HG03196 (cell line): ENCODE measurements around the gene AGFG2.

Experiments
- ATAC-seq: cut with Tn5 transposase; IDR thresholded peaks from one replicate; pipeline ENCODE4 v1.9.1; 2021; ENCODE audit not compliant: unreplicated experiment

The AGFG2 gene

GRCh38 chr7:100584683-100585510 is 45.9 kb downstream of the AGFG2 start:
- no peak for ATAC-seq

- peak; percentile 24 for ATAC-seq
These were observed 46.7 kb downstream of the AGFG2 start, which contains the start of gene LRCH4 for GRCh38 chr7:100585511-100586265. TSS of gene LRCH4 (minus strand) at chr7:100586129. CDS start at chr7:100586100, 29 bp downstream.

- ATAC-seq, result peak; percentile 84
These were observed 47.4 kb downstream of the AGFG2 start, which contains the start of gene FBXO24 for GRCh38 chr7:100586266-100587025. TSS of gene FBXO24 (plus strand) at chr7:100586328. CDS start at chr7:100586626, 298 bp downstream.

- ATAC-seq, result no peak
These were observed 49.4 kb downstream of the AGFG2 start for GRCh38 chr7:100588438-100588837.

GRCh38 chr7:100589341-100589947 is 50.4 kb downstream of the AGFG2 start:
- ATAC-seq, result no peak

GRCh38 chr7:100590077-100590737 is 51.2 kb downstream of the AGFG2 start:
- no peak for ATAC-seq

GRCh38 chr7:100591596-100591995 is 52.6 kb downstream of the AGFG2 start:
- no peak for ATAC-seq

GRCh38 chr7:100595188-100595587 is 56.2 kb downstream of the AGFG2 start:
- no peak for ATAC-seq

- ATAC-seq, result no peak
These were observed 59.4 kb downstream of the AGFG2 start for GRCh38 chr7:100598425-100598824.

- ATAC-seq, result no peak
These were observed 61.1 kb downstream of the AGFG2 start for GRCh38 chr7:100599911-100600729.

- no peak for ATAC-seq
These were observed 61.7 kb downstream of the AGFG2 start for GRCh38 chr7:100600730-100601038.

- ATAC-seq, result no peak
These were observed 64.1 kb downstream of the AGFG2 start for GRCh38 chr7:100602889-100603725.

- ATAC-seq, result no peak
These were observed 64.7 kb downstream of the AGFG2 start for GRCh38 chr7:100603726-100604027.

GRCh38 chr7:100604028-100604975 is 65.3 kb downstream of the AGFG2 start:
- ATAC-seq, result peak; percentile 47

- ATAC-seq, result peak; percentile 11
These were observed 66.2 kb downstream of the AGFG2 start for GRCh38 chr7:100604976-100605911.

- ATAC-seq, result no peak
These were observed 67.3 kb downstream of the AGFG2 start for GRCh38 chr7:100606313-100606712.

- no peak for ATAC-seq
These were observed 68.1 kb downstream of the AGFG2 start for GRCh38 chr7:100607111-100607510.
